SJCRH30 (cell line): ENCODE data around the gene THSD4. TPM values are rescaled to one million over a fixed set of nuclear protein-coding genes. Genes with fewer than 3 reads are reported as not detected.

Source experiments
- DNase-seq, 2 experiments: peaks; one replicate each; pipeline ENCODE4 v3.0.0-alpha.2; 2015 to 2020
- H3K27ac ChIP-seq: fragments of 250-450 bp; sonication (Bioruptor Pico); 2 replicates; pipeline ENCODE4 v1.5.1; 2020; ENCODE audit warnings: mild to moderate bottlenecking, moderate library complexity
- H3K27me3 ChIP-seq: fragments of 250-450 bp; sonication (Bioruptor Pico); 2 replicates; pipeline ENCODE4 v1.5.1; 2020; ENCODE audit warnings: mild to moderate bottlenecking, moderate library complexity
- H3K36me3 ChIP-seq: fragments of 250-450 bp; sonication (Bioruptor Pico); 2 replicates; pipeline ENCODE4 v1.5.1; 2020; ENCODE audit warnings: mild to moderate bottlenecking, moderate library complexity
- H3K4me1 ChIP-seq: fragments of 250-450 bp; sonication (Bioruptor Pico); 2 replicates; pipeline ENCODE4 v1.5.1; 2020; ENCODE audit warnings: mild to moderate bottlenecking, moderate library complexity
- H3K4me3 ChIP-seq: fragments of 250-450 bp; sonication (Bioruptor Pico); 2 replicates; pipeline ENCODE4 v1.5.1; 2020; ENCODE audit warnings: mild to moderate bottlenecking, moderate library complexity
- H3K9me3 ChIP-seq: fragments of 250-450 bp; sonication (Bioruptor Pico); replicated peaks from 2 replicates; pipeline ENCODE4 v1.5.1; 2020; ENCODE audit warnings: mild to moderate bottlenecking, moderate library complexity
- total RNA-seq: library from RNA; depleted of rRNA; stranded (reverse); fragments of >200 nt; shearing (Covaris generic); gene quantifications from 2 replicates; pipeline ENCODE4 v1.2.3, GENCODE V29; 2014

The THSD4 gene
- total RNA-seq, 1 experiment from 2014 or later, result 20.7 TPM

- Histone ChIP-seq H3K27ac (no peak overlapping the region), H3K9me3 (peaks cover 4% of the 10 kb centered on the region; the same call in 1 of the 2 replicates), H3K4me3 (no peak overlapping the region), H3K27me3 (no peaks in the 10 kb centered on the region), H3K4me1 (peaks cover 32% of the 10 kb centered on the region), H3K36me3 (no peaks in the 10 kb centered on the region)
- DNase-seq, result no peak
Observed at GRCh38 chr15:71290881-71291635, 175.8 kb downstream of the THSD4 start.

GRCh38 chr15:71291723-71292122, 176.5 kb downstream of the THSD4 start:
- Histone ChIP-seq H3K36me3 (no peaks in the 10 kb centered on the region), H3K4me1 (peaks cover 32% of the 10 kb centered on the region), H3K27ac (no peak overlapping the region), H3K27me3 (no peaks in the 10 kb centered on the region), H3K9me3 (no peaks in the 10 kb centered on the region), H3K4me3 (no peak overlapping the region)
- no peak for DNase-seq

- peaks cover 29% of the 10 kb centered on the region for H3K4me1 ChIP-seq
- H3K36me3 ChIP-seq, result no peaks in the 10 kb centered on the region
- no peak overlapping the region for H3K4me3 ChIP-seq
- H3K9me3 ChIP-seq, result no peaks in the 10 kb centered on the region
- no peaks in the 10 kb centered on the region for H3K27me3 ChIP-seq
- peak overlapping the region; percentile 68; the same call in 1 of the 2 replicates for H3K27ac ChIP-seq
- no peak for DNase-seq
Observed at GRCh38 chr15:71293723-71294122, 178.5 kb downstream of the THSD4 start.

- H3K36me3 ChIP-seq, result no peaks in the 10 kb centered on the region
- no peaks in the 10 kb centered on the region for H3K27me3 ChIP-seq
- peaks cover 29% of the 10 kb centered on the region for H3K4me1 ChIP-seq
- H3K27ac ChIP-seq, result peak overlapping the region; percentile 68
- H3K4me3 ChIP-seq, result no peak overlapping the region
- no peaks in the 10 kb centered on the region for H3K9me3 ChIP-seq
- no peak for DNase-seq
Observed at GRCh38 chr15:71294251-71294910, 179.1 kb downstream of the THSD4 start.

- no peaks in the 10 kb centered on the region for H3K27me3 ChIP-seq
- H3K4me3 ChIP-seq, result no peak overlapping the region
- DNase-seq, result peak; percentile 72 to 82
Observed at GRCh38 chr15:71294911-71295602, 179.8 kb downstream of the THSD4 start.

GRCh38 chr15:71295603-71296314, 180.5 kb downstream of the THSD4 start:
- Histone ChIP-seq H3K27me3 (no peaks in the 10 kb centered on the region), H3K27ac (no peak overlapping the region; the same call in 1 of the 2 replicates), H3K4me3 (no peak overlapping the region), H3K36me3 (no peaks in the 10 kb centered on the region), H3K4me1 (peaks cover 29% of the 10 kb centered on the region), H3K9me3 (no peaks in the 10 kb centered on the region)
- DNase-seq, result no peak

More at GRCh38 chr15:71294911-71295602, 179.8 kb downstream of the THSD4 start:
- no peaks in the 10 kb centered on the region for H3K36me3 ChIP-seq
- H3K4me1 ChIP-seq, result peaks cover 29% of the 10 kb centered on the region
- no peaks in the 10 kb centered on the region for H3K9me3 ChIP-seq
- peak overlapping the region; percentile 68 for H3K27ac ChIP-seq

GRCh38 chr15:71296315-71296679, 181.0 kb downstream of the THSD4 start:
- H3K9me3 ChIP-seq, result no peaks in the 10 kb centered on the region
- H3K27ac ChIP-seq, result no peak overlapping the region
- H3K4me1 ChIP-seq, result peaks cover 29% of the 10 kb centered on the region
- H3K27me3 ChIP-seq, result no peaks in the 10 kb centered on the region
- no peaks in the 10 kb centered on the region for H3K36me3 ChIP-seq
- DNase-seq, result no peak
- H3K4me3 ChIP-seq, result no peak overlapping the region

- H3K36me3 ChIP-seq, result no peaks in the 10 kb centered on the region
- H3K27me3 ChIP-seq, result no peaks in the 10 kb centered on the region
- DNase-seq, result no peak
- H3K27ac ChIP-seq, result no peak overlapping the region
- H3K9me3 ChIP-seq, result no peaks in the 10 kb centered on the region
- H3K4me1 ChIP-seq, result no peaks in the 10 kb centered on the region
- no peak overlapping the region for H3K4me3 ChIP-seq
Observed at GRCh38 chr15:71301958-71302621, 186.8 kb downstream of the THSD4 start.

- Histone ChIP-seq H3K4me1 (no peaks in the 10 kb centered on the region), H3K9me3 (no peaks in the 10 kb centered on the region), H3K27me3 (no peaks in the 10 kb centered on the region), H3K36me3 (no peaks in the 10 kb centered on the region), H3K27ac (no peak overlapping the region), H3K4me3 (no peak overlapping the region)
- no peak for DNase-seq
Observed at GRCh38 chr15:71302861-71303410, 187.7 kb downstream of the THSD4 start.

- Histone ChIP-seq H3K27me3 (no peaks in the 10 kb centered on the region), H3K4me1 (no peaks in the 10 kb centered on the region), H3K4me3 (no peak overlapping the region), H3K9me3 (no peaks in the 10 kb centered on the region), H3K36me3 (no peaks in the 10 kb centered on the region), H3K27ac (no peak overlapping the region)
- no peak for DNase-seq
Observed at GRCh38 chr15:71303977-71304376, 188.7 kb downstream of the THSD4 start.

GRCh38 chr15:71304681-71305080, 189.4 kb downstream of the THSD4 start:
- H3K27me3 ChIP-seq, result no peaks in the 10 kb centered on the region
- no peaks in the 10 kb centered on the region for H3K4me1 ChIP-seq
- H3K9me3 ChIP-seq, result no peaks in the 10 kb centered on the region
- no peak for DNase-seq
- H3K27ac ChIP-seq, result no peak overlapping the region
- H3K4me3 ChIP-seq, result no peak overlapping the region
- no peaks in the 10 kb centered on the region for H3K36me3 ChIP-seq

- Histone ChIP-seq H3K27me3 (no peaks in the 10 kb centered on the region), H3K36me3 (no peaks in the 10 kb centered on the region), H3K4me1 (no peaks in the 10 kb centered on the region), H3K9me3 (no peaks in the 10 kb centered on the region), H3K4me3 (no peak overlapping the region), H3K27ac (no peak overlapping the region)
- DNase-seq, result no peak
Observed at GRCh38 chr15:71306538-71306937, 191.3 kb downstream of the THSD4 start.

GRCh38 chr15:71312194-71312708, 197.0 kb downstream of the THSD4 start:
- no peaks in the 10 kb centered on the region for H3K27me3 ChIP-seq
- no peaks in the 10 kb centered on the region; the same call in 1 of the 2 replicates for H3K4me1 ChIP-seq
- no peak overlapping the region for H3K4me3 ChIP-seq
- no peak for DNase-seq
- H3K9me3 ChIP-seq, result no peaks in the 10 kb centered on the region
- no peak overlapping the region for H3K27ac ChIP-seq
- H3K36me3 ChIP-seq, result no peaks in the 10 kb centered on the region
